ENCODE measurements around the gene GRIK2.
"Not testable (repeated sequence)": the region's sequence is repeated elsewhere in the genome, so short reads cannot be mapped to it uniquely, and the experiment has no call there.

Gene GRIK2

DNA sequence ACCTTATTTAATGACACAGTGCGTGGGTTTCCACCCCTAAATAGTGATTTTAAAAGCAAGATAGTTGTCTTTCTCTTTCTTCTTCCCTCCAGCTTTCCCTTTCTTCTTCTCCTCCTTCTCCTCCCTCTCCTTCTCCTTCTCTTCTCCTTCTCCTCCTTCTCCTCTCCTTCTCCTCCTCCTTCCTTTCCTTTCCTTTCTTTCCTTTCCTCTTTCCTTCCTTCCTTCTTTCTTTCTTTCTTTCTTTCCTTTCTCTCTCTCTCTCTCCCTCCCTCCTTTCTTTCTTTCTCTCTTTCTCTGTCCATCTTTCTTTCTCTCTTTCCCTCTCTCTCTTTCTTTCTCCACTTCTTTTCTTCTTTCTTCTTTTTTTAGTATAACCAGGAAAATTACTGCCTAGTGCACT is 670.6 kb downstream of the GRIK2 start:
- no peak for DNase-seq

DNA sequence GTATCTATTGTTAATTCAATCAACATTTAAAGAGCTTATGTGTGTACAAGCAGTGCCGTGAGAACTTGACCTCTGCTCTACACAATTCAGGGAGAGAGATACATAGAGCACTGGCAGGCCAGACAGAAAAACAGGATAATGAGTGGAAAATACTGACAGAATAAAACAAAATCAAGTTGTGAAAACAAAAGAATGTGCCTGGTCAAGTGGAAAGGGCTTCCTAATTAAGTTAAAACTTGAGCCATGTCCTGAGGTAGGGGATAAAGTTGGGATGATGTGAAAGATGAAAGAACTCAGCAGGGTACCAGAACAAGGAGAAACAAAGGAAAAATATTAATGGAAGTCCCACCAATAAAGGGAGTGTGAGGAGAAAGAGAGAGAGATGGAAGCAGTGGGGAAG is 672.8 kb downstream of the GRIK2 start:
- no peak for DNase-seq

DNA sequence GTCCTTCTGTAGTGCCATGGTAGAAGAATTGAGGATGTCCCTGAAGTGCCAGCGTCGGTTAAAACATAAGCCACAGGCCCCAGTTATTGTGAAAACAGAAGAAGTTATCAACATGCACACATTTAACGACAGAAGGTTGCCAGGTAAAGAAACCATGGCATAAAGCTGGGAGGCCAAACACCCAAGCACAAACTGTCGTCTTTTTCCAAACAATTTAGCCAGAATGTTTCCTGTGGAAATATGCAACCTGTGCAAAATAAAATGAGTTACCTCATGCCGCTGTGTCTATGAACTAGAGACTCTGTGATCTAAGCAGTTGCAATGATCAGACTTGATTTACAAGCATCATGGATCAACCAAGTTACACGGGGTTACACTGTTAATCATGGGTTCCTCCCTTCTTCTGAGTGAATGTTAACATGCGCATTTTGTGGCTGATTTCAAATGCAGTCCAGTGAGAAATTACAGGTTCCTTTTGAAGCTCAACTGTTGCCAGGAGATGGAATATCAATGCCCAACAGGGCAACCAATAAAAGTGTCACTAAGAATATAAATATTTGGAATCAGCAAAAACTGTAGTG is 674.9 kb downstream of the GRIK2 start:
- no peak for DNase-seq

DNA sequence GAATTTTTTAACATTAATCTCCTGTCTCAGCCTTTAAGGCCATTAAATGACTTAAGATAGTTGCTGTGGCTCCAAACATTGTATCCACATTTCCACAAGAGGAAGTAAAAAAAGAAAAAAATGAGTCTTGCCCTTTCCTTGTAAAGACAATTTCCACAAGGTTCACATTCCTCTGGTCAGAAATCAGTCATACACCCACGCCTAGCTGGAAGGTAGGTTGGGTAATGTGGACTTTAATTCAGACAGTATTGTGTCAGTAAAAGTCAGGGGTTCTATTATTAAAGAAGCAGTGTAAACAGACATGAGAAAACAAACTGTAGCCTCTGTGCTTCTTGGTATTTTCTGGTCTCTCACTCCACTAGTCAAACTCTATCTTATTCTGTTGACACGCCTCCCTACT is 682.0 kb downstream of the GRIK2 start:
- DNase-seq = no peak

DNA sequence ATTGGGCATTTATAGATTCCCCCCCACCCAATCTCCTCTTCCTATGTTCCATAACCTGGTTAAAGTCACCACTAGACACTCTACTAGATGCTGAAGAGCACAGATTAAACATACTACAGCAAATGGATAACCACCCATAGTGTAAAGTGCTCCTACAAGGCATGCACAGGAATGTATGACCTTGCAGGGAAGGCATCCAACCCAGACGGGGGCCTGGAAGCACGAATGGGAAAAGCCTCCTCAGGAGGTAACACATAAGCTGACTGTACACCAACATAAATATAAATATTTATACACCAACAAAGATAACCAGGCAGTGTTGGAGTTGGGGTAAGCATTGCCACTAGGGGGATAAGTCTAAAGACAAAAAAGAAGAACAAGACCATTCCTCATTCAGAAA is 691.7 kb downstream of the GRIK2 start:
- DNase-seq = no peak

DNA sequence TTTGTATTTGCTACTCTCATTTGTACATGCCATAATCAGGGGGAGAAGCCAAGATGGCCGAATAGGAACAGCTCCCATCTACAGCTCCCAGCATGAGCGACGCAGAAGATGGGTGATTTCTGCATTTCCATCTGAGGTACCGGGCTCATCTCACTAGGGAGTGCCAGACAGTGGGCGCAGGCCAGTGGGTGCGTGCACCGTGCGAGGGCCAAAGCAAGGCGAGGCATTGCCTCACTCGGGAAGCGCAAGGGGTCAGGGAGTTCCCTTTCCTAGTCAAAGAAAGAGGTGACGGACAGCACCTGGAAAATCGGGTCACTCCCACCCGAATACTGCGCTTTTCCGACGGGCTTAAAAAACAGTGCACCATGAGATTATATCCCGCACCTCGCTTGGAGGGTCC is 694.7 kb downstream of the GRIK2 start:
- not testable (repeated sequence) for DNase-seq

DNA sequence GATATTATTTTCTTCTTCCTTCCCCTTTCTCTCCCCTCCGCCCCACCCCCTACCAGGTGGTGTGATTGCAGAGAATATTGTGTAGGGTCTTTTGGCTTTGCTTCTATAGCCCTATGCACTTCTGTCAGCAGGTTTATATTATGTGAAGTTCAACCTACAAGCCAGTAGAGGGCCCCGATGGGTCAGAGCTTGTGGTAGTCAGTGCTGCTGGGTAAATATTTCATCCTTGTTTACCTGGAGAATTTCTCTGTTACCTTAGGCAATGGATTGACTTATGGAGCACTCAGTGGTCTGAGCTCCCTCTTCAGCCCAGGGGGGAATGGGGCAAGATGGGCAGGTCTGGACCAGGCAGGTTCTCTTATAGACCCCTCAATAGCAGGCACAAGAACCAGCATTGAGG is 720.9 kb downstream of the GRIK2 start:
- DNase-seq = no peak

DNA sequence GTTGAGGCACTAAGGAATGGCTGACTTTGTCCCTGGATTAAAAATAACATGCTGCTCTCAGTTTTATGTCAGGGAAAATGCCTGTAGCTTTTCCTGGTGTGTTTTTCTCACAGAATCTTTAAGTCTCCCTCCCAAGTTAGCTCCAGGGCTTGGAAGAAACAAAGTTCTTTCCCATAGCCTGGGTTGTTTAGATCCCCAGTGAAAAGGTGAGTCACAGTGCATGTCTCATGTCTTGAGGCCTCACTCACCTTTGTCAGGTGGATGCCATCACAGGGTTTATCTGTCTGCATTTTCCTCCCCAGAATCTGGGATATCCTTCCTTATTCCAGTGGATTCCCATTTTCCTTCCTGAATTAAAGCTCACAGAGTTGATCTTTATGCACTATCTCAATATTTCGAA is 722.4 kb downstream of the GRIK2 start:
- DNase-seq = no peak

DNA sequence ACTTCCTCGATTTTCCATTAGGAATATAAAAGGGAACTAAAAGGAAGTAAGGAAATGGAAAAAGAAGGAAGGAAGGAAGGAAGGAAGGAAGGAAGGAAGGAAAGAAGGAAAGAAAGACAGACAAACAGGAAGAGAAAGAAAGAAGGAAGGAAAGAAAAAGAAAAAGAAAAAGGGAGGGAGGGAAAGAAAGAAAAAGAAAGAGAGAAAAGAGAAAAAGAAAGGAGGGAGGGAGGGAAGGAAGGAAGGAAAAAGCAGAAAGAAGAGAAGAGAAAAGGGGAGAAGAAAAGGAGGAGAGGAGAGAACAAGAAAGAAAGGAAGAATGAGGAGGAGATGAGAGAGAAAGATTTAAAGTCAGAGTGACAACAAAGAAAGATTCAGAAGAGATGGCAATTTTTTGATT is 724.5 kb downstream of the GRIK2 start:
- no peak for DNase-seq

Measured in NCI-H446 treated with DMSO at 0.1 percent for 48 hours (cell line).